Dermis microvascular lymphatic vessel endothelial cell (primary cell): ENCODE results near the gene ZXDC. TPM values are rescaled to one million over a fixed set of nuclear protein-coding genes. Genes with fewer than 3 reads are reported as not detected.

Experiments
- DNase-seq, 2 donors: peaks; one replicate each; pipeline versions ENCODE4 v3.0.0 to v3.0.0-alpha.2; 2010; ENCODE audit warnings: low read depth in 2 of 2
- total RNA-seq: library from RNA; depleted of rRNA; stranded (reverse); fragments of >200 nt; gene quantifications from 2 replicates; pipeline ENCODE4 v1.2.1, GENCODE V29; 2014

The ZXDC gene
- total RNA-seq, 1 donor from 2014 or later = 11.4 TPM

DNA sequence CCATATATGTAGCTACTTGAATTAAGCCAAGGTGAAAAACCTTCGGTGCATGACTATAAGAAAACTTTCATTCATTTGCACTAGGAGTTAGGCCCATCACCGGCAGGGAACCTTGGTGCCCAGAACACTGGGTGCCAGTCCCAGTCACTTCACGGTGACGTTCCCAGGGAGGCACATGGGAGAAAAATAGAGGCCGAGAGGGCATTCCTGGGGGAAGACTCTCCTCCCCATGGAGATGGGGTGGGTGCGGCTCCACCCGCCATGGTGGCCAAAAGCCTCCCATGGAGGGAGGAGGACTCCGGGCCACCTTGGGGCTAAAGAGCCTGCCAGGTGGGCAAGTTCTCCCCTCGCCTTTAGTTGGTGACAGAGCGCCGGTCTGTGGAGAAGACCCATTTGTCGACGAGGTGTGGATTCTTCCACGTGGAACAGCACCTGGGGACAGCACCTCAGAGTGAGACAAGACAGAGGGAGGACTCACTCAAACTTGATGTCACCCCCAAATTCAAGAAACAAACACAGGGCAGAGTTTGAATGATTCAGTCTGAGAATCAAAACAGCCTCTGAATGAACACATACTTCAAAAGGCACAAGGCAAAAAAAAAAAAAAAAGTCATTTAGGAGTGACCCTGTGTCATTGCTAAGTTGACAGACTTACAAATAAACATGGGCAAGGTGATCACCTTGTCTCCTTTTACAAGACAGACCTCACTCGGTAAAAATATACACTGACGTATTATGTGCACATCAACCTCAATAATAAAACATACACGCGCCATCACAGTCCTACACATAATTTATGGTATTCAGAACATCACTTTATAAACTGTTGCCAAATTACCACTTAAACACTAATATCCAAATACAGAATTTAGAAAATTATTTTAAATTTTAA is 38.6 kb downstream of the ZXDC start:
- DNase-seq = no peak

DNA sequence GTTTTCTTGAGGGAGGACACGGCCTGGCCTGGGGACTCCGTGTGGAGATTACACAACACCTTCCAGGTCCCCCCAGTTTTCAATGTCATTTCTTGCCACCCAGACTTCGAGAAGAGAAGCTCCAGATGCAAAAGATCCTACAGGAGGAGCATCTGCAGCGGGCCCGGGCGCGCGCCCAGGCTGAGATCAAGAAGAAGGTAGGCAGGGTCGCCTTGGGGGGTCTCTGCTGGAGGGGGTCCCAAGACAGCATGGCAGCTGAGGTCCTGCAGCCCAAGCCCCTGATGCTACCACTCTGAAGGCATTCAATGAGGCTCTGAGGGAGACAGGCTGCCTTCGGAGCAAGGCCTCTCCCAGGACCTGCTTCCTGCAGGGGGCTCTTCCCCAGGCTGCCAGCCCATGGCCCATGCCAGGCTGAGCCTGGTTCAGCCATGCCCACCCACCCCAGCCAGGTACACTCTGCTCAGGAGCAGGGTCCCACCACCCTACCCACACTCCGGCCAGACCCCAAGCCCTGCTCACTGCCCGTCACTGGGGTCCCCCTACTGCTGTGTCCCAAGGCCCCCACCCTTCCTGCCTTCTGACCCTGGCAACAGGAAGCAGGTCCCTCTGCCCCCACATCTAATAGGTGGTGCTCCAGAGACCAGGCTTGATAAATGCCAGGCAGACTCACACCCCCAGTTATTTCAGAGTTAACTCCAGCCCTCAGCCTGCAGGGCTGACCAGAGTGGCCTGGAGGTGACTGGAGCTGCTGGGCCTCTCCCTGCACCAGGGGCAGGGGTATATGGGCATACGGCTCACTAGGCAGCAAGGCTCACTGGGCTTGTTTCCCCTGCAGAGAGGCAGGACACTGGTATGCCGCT is 40.0 kb downstream of the ZXDC start:
- no peak for DNase-seq

DNA sequence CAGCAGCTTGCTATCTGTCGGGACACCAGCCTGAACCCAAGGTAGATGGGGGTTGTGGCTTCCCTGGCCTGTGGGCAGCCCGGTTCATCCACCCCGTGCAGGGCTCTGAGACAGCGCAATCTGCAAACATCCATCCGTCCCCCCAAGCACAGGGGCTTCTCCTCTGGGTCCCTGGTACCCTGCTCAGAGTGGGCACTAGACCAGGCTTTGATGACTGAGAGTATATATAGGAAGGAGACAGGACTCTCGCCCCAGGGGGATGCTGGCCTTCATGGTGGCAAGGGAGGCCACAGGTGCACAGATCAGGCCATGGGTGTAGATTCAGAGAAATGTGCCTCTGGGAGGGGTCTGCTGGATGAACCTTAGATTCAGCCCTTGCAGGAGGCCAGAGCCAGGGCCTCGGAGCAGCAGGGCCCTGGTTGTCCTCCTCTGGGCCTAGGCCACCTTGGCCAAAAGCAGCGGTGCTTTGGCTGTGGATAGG is 40.7 kb downstream of the ZXDC start:
- no peak for DNase-seq

DNA sequence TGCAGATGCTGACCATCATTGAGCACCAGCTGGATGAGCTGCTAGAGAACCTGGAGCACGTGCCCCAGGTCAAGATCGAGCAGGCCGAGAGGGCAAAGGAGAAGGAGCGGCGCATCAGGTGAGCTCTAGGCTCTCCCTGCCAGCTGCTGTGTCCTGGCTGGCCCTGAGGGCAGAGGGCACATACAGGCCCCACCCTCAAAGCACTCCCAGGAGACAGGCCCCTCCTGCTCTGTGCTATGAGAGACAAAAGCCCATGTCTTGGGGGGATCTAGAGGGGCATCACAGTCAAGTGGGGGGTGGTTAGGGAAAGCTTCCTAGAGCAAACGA is 41.5 kb downstream of the ZXDC start:
- no peak for DNase-seq

DNA sequence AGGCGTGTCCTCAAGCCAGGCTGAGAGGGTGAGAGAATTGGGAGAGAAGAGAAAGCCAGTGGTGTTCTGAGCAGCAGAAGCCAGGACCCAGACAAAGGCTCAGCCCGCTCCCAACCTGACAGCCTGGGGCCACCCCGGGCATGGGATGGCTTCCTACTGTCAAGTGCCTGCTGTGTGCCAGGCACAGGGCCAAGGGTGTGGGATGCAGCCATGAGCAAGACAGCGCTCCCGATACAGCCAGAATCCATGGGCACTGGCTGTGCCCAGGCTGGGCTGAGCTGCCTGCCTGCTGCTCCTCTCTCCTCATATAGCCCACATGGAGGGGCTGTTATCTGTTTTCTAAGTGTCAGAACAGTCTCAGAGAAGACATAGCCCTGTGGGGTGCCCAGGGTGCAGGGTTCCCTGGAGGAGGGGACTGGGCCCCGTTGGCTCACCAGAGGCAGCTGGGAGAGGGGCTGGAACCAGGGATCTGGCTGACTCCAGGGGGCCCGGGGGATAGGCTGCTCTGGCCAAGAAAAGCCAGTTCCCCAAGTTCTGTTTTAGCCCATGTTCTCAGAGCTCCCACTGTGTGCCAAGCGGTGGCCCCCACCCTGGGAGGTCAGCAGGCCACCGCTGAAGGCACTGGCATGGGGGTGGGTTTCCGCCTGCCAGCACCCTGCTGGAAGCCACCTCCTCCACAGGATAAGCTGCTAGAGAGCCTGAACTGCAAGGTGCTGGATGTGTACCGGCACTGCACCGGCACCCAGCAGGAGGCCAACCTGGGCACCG is 42.0 kb downstream of the ZXDC start:
- no peak for DNase-seq

DNA sequence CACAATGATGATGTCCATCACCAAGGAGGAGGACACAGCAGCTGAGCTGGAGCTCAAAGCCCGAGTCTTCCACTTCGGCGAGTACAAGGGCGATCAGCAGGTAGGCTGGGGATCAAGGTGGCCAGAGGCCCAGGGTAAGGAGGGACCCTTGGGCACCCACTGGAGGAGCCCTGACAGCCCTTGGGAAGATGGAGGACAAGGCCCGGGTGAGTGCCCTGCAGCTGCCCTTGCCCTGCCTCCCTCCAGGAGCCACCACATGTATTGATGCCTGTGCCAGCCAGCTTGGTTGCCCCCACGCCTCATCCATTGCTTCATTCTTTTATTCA is 42.6 kb downstream of the ZXDC start:
- DNase-seq = no peak

DNA sequence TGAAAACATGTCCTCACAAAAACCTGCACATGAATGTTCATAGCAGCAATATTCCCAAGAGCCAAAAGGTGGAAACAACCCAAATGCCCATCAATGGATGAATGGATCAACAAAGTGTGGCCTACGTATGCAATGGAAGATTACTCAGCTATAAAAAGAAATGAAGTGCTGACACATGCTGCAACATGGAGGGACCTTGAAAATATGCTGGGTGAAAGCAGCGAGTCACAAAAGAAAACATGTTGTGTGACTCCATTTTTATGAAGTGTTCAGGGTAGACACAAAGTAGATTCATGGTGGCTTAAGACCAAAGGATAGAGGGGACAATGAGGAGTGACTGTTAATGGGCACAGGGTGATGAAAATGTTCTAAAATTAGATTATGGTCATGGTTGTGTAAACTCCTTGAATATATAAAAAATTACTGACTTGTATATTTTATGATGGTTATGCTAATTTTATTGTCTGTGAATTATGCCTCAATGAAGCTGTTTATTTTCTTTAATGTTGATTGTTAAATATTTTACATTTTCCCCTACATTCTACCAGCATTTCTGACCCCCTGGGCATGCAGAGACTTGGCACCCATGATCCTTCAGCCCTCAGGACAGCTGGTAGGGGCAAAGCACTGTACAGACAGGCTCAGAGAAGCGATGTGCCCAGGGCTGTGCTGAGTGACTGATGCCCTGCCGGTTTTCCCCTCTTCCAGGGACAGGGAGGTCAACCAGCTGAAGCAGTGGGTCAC is 43.2 kb downstream of the ZXDC start:
- DNase-seq = no peak

DNA sequence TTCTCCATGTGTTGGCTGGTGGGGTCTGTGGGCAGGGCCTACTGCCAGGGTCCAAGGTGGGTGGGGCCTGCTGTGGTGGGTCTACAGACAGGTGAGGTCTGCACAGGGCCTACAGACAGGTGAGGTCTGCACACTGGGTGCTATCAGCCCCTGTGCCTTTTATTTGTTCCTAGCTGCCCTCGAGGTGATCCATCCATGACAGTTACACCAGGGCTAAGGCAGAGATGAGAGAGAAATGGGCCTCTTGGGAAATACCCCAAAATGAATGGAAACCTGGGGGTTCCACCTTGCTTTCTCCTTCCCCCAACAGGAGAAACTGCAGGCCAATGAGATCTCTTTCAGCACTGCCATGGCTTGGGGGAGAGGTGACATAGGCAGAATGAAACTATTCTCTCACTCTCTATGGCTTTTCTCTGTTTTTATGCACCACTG is 44.6 kb downstream of the ZXDC start:
- no peak for DNase-seq

DNA sequence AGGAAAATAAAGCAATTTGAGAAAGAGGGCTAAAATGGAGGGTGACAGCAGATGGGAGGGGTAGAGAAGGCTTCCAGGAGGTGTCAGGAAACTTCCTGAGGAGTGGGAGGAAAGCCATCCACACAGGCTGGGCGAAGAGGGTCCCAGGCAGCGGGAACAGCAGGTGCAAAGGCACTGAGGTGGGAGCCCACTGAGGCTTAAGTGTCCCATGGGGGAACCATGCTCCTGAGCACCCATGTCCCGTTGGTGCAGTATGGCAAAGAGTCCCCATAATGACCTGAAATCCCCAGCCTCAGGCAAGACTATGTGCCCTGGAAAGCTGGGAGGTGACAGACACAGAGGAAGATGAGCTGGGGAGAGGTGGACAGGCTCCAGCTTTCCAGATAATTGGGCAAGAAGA is 50.9 kb downstream of the ZXDC start:
- DNase-seq = no peak

DNA sequence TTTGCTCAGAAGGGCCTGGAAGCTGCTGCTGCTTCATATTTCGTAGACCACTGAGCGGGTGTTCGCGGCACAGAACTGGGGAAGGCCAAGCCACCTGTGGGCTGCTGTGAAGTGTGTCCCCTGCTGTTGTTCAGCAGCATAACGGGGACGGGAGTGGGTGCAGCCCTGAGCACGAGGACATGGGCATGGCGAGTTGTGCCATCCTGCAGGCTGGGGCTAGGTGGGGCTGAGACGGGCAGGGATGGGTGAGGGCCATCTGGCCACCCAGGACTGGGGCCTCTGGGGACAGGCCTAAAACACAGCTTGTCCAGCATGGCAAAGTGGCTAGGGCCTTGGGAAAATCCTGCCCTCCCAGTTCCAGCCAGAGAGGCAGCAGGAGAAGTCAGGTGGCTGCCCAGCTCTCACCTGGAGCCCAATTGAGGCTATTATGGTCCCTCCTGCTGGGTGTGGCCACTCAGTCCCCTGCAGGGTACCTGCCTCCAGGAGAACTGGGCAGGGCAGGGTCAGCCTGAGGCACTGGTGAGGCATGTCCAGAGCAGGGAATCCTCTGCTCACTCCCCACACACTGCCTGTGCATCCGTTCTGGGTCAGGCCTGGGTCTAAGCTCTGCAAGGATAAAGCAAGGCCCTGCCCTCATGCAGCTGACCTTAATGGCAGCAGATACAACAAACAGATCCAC is 51.5 kb downstream of the ZXDC start:
- DNase-seq = no peak

DNA sequence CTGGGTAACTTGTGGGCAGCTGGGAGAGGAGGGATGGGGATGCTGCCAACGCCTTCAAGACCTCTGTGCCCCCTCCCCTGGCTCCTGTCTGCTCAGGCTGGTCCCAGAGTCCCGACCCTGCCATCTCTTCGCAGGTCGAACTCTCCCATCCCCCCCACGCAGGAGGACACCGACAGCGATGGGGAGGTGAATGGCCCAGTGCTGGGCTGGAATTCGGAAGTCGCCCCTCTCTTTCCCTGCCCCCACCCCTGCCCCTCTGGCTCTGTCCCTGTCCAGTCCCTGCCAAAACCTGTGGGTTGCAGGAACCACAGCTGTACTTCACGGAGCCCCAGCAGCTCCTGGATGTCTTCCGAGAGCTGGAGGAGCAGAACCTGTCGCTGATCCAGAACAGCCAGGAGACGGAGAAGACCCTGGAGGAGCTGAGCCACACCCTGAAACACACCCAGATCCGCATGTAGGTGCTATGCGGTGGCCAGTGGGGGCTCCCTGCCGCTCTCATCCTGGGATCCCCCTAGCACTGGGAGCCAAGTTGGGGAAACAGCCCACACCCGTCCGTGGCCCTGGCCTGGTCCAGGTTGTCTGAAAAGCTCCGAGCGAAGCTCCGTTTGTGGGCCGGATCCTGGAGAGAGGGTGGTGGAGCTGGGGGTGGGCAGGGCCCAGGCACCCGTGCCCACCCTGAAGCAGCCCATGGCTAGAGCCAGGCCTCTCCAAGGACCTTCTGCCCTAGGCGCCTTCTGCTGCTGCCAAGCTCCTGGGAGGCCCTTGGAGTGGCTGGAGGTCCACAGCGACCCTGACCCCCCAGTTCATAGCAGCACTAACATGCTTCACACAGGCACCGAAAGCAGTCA is 52.3 kb downstream of the ZXDC start:
- DNase-seq = no peak

DNA sequence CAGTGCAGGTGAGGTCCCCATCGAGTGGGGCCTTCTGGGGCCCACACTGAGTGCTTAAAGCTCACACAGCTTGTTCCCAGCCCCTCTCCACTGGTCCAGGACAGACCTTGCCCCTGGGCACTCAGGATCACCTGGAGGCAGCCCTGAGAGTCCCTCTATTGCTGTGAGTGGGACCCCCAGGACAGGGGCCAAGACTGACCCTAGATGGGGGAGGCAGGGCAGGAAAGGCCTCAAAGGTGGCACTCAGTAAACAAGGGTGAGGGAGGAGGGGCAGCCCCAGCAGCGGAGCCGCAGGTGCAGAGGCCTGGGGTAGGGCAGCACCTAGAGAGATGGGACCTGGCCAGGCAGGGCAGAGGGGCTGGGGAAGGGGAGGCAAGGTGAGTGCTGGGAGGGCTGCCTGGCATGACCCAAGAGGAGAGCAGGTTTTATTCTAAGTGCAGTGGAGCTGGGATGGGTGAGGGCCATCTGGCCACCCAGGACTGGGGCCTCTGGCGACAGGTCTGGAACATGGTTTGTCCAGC is 53.1 kb downstream of the ZXDC start:
- no peak for DNase-seq

DNA sequence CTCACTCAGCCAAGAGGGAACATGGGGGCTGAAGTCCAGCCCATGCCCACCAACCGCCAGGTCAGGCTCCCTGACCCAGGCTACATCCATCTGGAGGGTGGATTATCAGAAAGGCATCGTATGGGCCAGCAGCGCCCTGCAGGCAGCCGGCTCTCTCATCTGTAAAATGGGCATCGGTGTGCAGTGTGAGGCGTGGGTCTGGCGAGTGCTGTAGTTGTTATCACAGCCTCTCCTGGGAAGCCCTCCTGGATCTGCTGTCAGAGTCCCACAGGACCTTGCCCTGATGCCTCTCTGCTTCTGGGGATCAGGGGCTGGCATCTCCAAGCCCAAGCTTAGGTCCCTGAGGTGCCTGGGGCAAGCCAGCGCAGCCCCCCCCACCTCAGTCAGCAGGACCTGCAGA is 53.6 kb downstream of the ZXDC start:
- DNase-seq = no peak

DNA sequence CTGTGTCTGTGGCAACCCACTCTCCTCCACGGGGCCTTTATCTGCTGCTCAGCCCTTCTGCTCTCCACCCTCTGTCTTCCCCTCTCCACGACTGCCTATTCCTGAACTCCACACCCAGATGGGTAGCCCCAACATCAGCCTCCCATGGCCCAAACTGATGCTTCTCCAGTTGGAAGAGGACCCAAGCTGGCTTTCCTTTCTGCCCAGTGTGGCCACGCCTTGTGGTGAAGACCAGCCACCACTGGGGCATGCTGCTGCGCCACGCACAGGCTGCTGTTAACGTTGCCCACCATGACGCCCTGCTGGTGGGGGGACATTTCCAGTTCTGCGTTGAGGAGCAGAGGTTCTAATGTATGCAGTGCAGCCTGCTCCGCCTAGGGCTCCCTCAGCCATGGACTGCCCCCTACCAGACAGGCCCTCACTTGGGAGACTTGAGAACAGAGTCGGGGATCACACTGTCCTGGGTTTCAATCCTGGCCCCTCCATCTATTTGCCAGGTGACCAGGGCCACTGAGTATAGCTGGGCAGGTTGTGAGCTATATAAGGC is 54.0 kb downstream of the ZXDC start:
- no peak for DNase-seq

DNA sequence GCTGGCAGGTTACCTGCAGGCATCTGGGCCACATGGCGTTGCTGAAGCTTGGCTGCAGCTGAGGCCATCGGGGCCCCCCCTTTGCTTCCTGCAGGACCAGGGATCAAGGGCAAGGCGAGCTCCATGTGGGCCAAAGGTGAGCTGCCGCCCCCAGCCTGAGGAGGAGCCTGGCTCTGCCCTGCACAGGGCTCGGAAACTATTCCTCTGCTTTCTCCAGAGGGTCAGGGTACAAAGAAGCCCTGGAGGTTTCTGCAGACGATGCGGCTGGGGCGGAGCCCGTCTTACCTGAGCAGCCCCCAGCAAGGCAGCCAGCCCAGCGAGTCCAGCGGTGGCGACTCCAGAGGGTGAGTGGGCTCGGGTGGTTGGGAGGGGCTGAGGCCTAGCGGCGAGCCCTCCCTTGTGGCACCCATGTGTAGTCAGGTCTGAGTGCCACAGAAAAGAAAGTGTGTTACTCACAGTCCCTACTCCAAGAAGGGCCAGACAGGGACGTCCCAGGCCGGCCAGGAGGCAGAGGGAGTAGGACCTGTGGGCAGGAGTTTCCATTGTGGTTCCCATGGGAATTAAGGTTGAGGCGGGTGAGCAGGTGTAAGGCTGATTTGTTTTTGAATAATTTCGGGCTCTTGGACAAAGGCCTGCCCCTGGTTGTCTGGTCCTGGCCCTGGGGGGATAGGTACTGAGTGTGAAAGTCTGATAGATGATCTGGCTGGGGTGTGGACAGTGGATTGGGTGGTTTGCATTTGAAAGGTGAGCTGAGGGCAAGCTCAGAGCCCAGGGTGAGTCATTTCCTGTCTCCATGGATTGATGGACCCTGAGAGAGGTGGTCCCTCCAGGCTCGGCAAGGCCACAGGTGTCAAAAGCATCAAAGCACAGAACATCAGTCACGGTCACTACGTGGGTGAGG is 55.6 kb downstream of the ZXDC start:
- no peak for DNase-seq

DNA sequence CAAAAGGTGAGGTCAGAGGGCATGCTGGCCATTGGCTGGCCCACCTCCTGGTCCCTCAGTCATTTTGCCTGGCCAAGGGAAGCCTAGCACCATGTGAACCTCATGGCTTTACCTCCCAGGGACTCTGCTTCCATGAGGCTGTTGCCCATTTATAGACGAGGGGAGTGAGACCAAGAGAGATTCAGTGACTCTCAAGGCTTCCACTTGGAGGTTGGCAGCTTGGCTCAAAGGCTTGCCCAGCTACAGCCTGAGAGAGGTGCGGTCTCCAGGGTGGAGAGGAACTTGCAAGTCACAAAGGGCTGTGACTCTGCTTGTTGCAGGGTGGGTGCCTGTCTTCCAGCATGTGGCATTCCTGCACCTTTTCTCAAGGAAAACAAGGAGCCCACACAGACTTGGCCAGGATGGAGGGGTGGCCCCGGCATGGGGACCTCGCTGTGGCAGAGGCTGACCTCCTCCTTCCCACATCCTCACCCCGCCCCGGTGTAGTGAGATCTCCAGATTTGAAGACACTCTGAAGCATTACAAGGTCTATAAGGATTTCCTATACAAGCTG is 56.5 kb downstream of the ZXDC start:
- no peak for DNase-seq

DNA sequence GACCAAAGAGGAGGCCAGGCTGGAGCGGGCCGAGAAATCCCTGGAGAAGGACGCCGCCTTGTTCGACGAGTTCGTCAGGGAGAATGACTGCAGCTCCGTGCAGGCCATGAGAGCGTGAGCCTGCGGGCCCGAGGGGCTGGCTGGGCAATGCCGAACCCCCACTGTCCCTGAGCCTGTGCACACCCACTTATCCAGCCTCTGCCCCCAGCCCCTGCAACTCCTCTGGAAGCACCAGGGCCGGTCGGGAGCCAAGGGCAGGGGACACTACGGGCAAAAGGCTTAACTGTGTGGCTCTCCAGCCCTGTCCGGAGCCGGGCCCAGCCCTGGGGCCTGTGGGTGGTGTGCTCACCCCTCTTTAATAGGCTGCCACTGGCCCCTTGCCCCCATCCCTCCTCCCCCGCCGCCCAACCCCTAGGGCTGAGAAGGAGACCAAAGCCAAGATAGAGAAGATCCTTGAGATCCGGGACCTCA is 57.0 kb downstream of the ZXDC start:
- no peak for DNase-seq
